SK-N-SH (cell line): Measurements from ENCODE around the gene APOBEC3H. TPM values are rescaled to one million over a fixed set of nuclear protein-coding genes. Genes with fewer than 3 reads are reported as not detected.

ENCODE experiments used
- CTCF ChIA-PET: fragments of 300-600, 350-600 bp; formaldehyde crosslinking; extraction: SDS; loops from one replicate; lab custom pipeline; 2021; lab: Yijun Ruan, JAX
- POLR2A ChIA-PET: fragments of 350-600 bp; sonication (Branson Sonifier 250); formaldehyde crosslinking; extraction: SDS; loops from one replicate; lab custom pipeline; 2020; ENCODE audit warnings: antibody characterized with exemption, inconsistent platforms; lab: Yijun Ruan, JAX
- DNase-seq: peaks from one replicate; pipeline ENCODE4 v3.0.0; 2012
- H2AFZ ChIP-seq: fragments of 200-600 bp; sonication (generic); 2 replicates; pipeline ENCODE4 v1.8.1; 2016; ENCODE audit warnings: antibody characterized with exemption, mild to moderate bottlenecking, low read depth
- H3F3A ChIP-seq: fragments of 200-600 bp; sonication (generic); replicated peaks from 2 replicates; pipeline ENCODE3; 2016; ENCODE audit warnings: antibody characterized with exemption, mild to moderate bottlenecking; ENCODE audit not compliant: insufficient read depth
- H3K27ac ChIP-seq, 2 experiments: fragments of 200-500 bp in 1 of 2; fragments of 200-600 bp in 1 of 2; sonication (Bioruptor generic) in 1 of 2; sonication (generic), shearing (Covaris generic) in 1 of 2; 2 replicates each; pipeline versions ENCODE4 v1.5.1 to v1.6.1; 2014 to 2016; ENCODE audit warnings: low read depth in 2 of 2, inconsistent platforms in 1 of 2, low read length in 1 of 2, mild to moderate bottlenecking in 1 of 2, mixed read lengths in 1 of 2
- H3K27me3 ChIP-seq: fragments of 200-600 bp; sonication (generic), shearing (Covaris generic); 2 replicates; pipeline ENCODE4 v1.6.1; 2016; ENCODE audit warnings: mixed run types; ENCODE audit not compliant: insufficient read depth
- H3K36me3 ChIP-seq, 2 experiments: fragments of 200-500 bp in 1 of 2; fragments of 200-600 bp in 1 of 2; sonication (Bioruptor generic) in 1 of 2; sonication (generic) in 1 of 2; replicated peaks in 1 of 2; 2 replicates each; pipeline versions ENCODE3 to v1.5.1; 2014 to 2016; ENCODE audit warnings: low read length in 1 of 2, mild to moderate bottlenecking in 1 of 2; ENCODE audit not compliant: insufficient read depth in 2 of 2, control insufficient read depth in 1 of 2
- H3K4me1 ChIP-seq, 2 experiments: fragments of 200-500 bp in 1 of 2; fragments of 200-600 bp in 1 of 2; sonication (Bioruptor generic) in 1 of 2; sonication (generic), shearing (Covaris generic) in 1 of 2; 2 replicates each; pipeline versions ENCODE4 v1.5.1 to v1.6.1; 2014 to 2016; ENCODE audit warnings: low read depth in 1 of 2, low read length in 1 of 2, mixed run types in 1 of 2; ENCODE audit not compliant: insufficient read depth in 2 of 2, control insufficient read depth in 1 of 2
- H3K4me2 ChIP-seq: fragments of 200-600 bp; sonication (generic), shearing (Covaris generic); 2 replicates; pipeline ENCODE4 v1.6.1; 2017; ENCODE audit warnings: mixed run types
- H3K4me3 ChIP-seq, 2 experiments: fragments of 200-500 bp in 1 of 2; fragments of 200-600 bp in 1 of 2; sonication (Bioruptor generic) in 1 of 2; sonication (generic), shearing (Covaris generic) in 1 of 2; 2 replicates each; pipeline versions ENCODE4 v1.5.1 to v1.8.1; 2014 to 2016; ENCODE audit warnings: low read depth in 2 of 2, inconsistent platforms in 1 of 2, low read length in 1 of 2, mild to moderate bottlenecking in 1 of 2, mixed read lengths in 1 of 2, moderate library complexity in 1 of 2
- H3K79me2 ChIP-seq: fragments of 200-600 bp; sonication (generic); 2 replicates; pipeline ENCODE4 v1.8.1; 2017; ENCODE audit warnings: mild to moderate bottlenecking; ENCODE audit not compliant: insufficient read depth
- H3K9ac ChIP-seq: fragments of 200-600 bp; sonication (generic); 2 replicates; pipeline ENCODE4 v1.6.1; 2017; ENCODE audit warnings: mixed run types
- H3K9me2 ChIP-seq: fragments of 200-600 bp; sonication (generic); 2 replicates; pipeline ENCODE4 v1.6.1; 2017; ENCODE audit warnings: mixed run types
- H3K9me3 ChIP-seq: fragments of 200-600 bp; sonication (generic); 2 replicates; pipeline ENCODE4 v1.6.1; 2017; ENCODE audit warnings: mixed run types, mild to moderate bottlenecking, moderate library complexity
- H4K20me1 ChIP-seq: fragments of 200-600 bp; sonication (generic); 2 replicates; pipeline ENCODE4 v1.6.1; 2017; ENCODE audit warnings: mild to moderate bottlenecking, mixed run types; ENCODE audit not compliant: insufficient read depth
- EP300 ChIP-seq, 2 experiments: IDR thresholded peaks; 2 replicates each; pipeline versions ENCODE4 v1.4.0 to v1.6.1; 2012; ENCODE audit warnings: borderline replicate concordance in 1 of 2, low read depth in 1 of 2, low read length in 1 of 2
- EZH2phosphoT487 ChIP-seq: fragments of 200-600 bp; sonication (generic); IDR thresholded peaks from 2 replicates; pipeline ENCODE4 v1.6.1; 2017; ENCODE audit warnings: low read depth, mixed run types, mild to moderate bottlenecking, antibody characterized with exemption, moderate library complexity, borderline replicate concordance
- FOSL2 ChIP-seq: IDR thresholded peaks from 2 replicates; pipeline ENCODE4 v1.4.0; 2012; ENCODE audit warnings: low read depth, mild to moderate bottlenecking, moderate library complexity, borderline replicate concordance
- FOXJ3 ChIP-seq: sonication (generic); formaldehyde crosslinking; IDR thresholded peaks from 2 replicates; pipeline ENCODE4 v1.5.1; 2020; ENCODE audit warnings: mild to moderate bottlenecking, missing genetic modification reagents
- MEF2A ChIP-seq: IDR thresholded peaks from 2 replicates; pipeline ENCODE4 v1.4.0; 2012; ENCODE audit warnings: low read depth, borderline replicate concordance
- NFIC ChIP-seq: IDR thresholded peaks from 2 replicates; pipeline ENCODE4 v1.4.0; 2012; ENCODE audit warnings: borderline replicate concordance
- RXRA ChIP-seq: IDR thresholded peaks from 2 replicates; pipeline ENCODE4 v1.4.0; 2012; ENCODE audit warnings: low read depth, mild to moderate bottlenecking, borderline replicate concordance
- SMC3 ChIP-seq: IDR thresholded peaks from 2 replicates; pipeline ENCODE4 v1.6.1; 2012; ENCODE audit warnings: low read depth, low read length, improper control_type of control experiment
- TAF1 ChIP-seq: IDR thresholded peaks from 2 replicates; pipeline ENCODE4 v1.6.1; 2012; ENCODE audit warnings: low read depth, mild to moderate bottlenecking, low read length, moderate library complexity, borderline replicate concordance
- TCF12 ChIP-seq: IDR thresholded peaks from 2 replicates; pipeline ENCODE4 v1.4.0; 2012
- TEAD4 ChIP-seq: IDR thresholded peaks from 2 replicates; pipeline ENCODE4 v1.4.0; 2012; ENCODE audit warnings: mild to moderate bottlenecking, borderline replicate concordance; ENCODE audit not compliant: insufficient read depth
- YY1 ChIP-seq: IDR thresholded peaks from 2 replicates; pipeline ENCODE4 v1.4.0; 2012; ENCODE audit warnings: low read depth, mild to moderate bottlenecking
- WGBS: methylation state at CpG from one replicate; pipeline ENCODE4 v1.1.6; 2017; ENCODE audit warnings: low lambda C conversion rate; 5-methylcytosine and 5-hydroxymethylcytosine counted together
- polyA plus RNA-seq, 3 experiments: library from polyadenylated mRNA; depleted of rRNA; stranded (reverse); fragments of >200 nt; gene quantifications; 2 replicates each; pipeline ENCODE4 v1.2.3, GENCODE V29; 2012
- TF ChIP-seq, protein P1 (sequence below): IDR thresholded peaks from 2 replicates; pipeline ENCODE4 v1.4.0; 2012; ENCODE audit warnings: low read depth, borderline replicate concordance
- TF ChIP-seq, protein P2 (sequence below): fragments of 200-600 bp; sonication (generic); IDR thresholded peaks from 2 replicates; pipeline ENCODE4 v1.6.1; 2017; ENCODE audit warnings: antibody characterized with exemption, mild to moderate bottlenecking, moderate library complexity
- TF ChIP-seq, protein P3 (sequence below): IDR thresholded peaks from 2 replicates; pipeline ENCODE4 v1.6.1; 2012; ENCODE audit warnings: mild to moderate bottlenecking, low read depth, low read length, moderate library complexity

APOBEC3H gene
- polyA plus RNA-seq, 1 of the 3 experiments (the other 2 are of a cell fraction) = 0.18 TPM

- TF ChIP-seq YY1 (no peak), NFIC (no peak), RXRA (no peak), FOXJ3 (CRISPR knock-in tag) (no peak), TAF1 (no peak), EZH2phosphoT487 (no peak), FOSL2 (no peak), SMC3 (no peak), TCF12 (no peak), TEAD4 (no peak), MEF2A (no peak), EP300 (IDR thresholded peaks at IDR 0.05; ENCODE audit: borderline replicate concordance in 1 of 2, low read depth in 1 of 2, low read length in 1 of 2) (no peak)
- TF ChIP-seq, protein P1, sequence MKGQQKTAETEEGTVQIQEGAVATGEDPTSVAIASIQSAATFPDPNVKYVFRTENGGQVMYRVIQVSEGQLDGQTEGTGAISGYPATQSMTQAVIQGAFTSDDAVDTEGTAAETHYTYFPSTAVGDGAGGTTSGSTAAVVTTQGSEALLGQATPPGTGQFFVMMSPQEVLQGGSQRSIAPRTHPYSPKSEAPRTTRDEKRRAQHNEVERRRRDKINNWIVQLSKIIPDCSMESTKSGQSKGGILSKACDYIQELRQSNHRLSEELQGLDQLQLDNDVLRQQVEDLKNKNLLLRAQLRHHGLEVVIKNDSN = no peak
- TF ChIP-seq, protein P2, sequence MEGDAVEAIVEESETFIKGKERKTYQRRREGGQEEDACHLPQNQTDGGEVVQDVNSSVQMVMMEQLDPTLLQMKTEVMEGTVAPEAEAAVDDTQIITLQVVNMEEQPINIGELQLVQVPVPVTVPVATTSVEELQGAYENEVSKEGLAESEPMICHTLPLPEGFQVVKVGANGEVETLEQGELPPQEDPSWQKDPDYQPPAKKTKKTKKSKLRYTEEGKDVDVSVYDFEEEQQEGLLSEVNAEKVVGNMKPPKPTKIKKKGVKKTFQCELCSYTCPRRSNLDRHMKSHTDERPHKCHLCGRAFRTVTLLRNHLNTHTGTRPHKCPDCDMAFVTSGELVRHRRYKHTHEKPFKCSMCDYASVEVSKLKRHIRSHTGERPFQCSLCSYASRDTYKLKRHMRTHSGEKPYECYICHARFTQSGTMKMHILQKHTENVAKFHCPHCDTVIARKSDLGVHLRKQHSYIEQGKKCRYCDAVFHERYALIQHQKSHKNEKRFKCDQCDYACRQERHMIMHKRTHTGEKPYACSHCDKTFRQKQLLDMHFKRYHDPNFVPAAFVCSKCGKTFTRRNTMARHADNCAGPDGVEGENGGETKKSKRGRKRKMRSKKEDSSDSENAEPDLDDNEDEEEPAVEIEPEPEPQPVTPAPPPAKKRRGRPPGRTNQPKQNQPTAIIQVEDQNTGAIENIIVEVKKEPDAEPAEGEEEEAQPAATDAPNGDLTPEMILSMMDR = no peak
- TF ChIP-seq, protein P3, sequence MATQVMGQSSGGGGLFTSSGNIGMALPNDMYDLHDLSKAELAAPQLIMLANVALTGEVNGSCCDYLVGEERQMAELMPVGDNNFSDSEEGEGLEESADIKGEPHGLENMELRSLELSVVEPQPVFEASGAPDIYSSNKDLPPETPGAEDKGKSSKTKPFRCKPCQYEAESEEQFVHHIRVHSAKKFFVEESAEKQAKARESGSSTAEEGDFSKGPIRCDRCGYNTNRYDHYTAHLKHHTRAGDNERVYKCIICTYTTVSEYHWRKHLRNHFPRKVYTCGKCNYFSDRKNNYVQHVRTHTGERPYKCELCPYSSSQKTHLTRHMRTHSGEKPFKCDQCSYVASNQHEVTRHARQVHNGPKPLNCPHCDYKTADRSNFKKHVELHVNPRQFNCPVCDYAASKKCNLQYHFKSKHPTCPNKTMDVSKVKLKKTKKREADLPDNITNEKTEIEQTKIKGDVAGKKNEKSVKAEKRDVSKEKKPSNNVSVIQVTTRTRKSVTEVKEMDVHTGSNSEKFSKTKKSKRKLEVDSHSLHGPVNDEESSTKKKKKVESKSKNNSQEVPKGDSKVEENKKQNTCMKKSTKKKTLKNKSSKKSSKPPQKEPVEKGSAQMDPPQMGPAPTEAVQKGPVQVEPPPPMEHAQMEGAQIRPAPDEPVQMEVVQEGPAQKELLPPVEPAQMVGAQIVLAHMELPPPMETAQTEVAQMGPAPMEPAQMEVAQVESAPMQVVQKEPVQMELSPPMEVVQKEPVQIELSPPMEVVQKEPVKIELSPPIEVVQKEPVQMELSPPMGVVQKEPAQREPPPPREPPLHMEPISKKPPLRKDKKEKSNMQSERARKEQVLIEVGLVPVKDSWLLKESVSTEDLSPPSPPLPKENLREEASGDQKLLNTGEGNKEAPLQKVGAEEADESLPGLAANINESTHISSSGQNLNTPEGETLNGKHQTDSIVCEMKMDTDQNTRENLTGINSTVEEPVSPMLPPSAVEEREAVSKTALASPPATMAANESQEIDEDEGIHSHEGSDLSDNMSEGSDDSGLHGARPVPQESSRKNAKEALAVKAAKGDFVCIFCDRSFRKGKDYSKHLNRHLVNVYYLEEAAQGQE = no peak
- DNase-seq = no peak
- Histone ChIP-seq H2AFZ (no peak overlapping the region), H3K27ac (no peak overlapping the region; a peak in 1 of 4 replicates), H3K27me3 (no peaks in the 10 kb centered on the region), H4K20me1 (no peaks in the 10 kb centered on the region), H3F3A (no peaks in the 10 kb centered on the region), H3K9ac (no peak overlapping the region), H3K36me3 (no peaks in the 10 kb centered on the region), H3K4me3 (no peak overlapping the region), H3K4me2 (no peak overlapping the region), H3K9me2 (no peaks in the 10 kb centered on the region), H3K79me2 (no peaks in the 10 kb centered on the region), H3K4me1 (peaks cover 0 to 6% of the 10 kb centered on the region in 2 experiments; a peak in 1 of 4 replicates), H3K9me3 (no peaks in the 10 kb centered on the region)
- ChIA-PET POLR2A (no interaction called here), CTCF (interaction anchor here (0.8 kb wide), 1 partner anchor 34 kb away, joined by 3 read pairs; no protein-coding TSS in a partner anchor)
- WGBS = 61% methylated on average over 5 of the region's 18 CpGs
Observed at GRCh38 chr22:39087881-39088684, 9.0 kb upstream of the APOBEC3H start.
